ENCODE data around the gene RANGRF.

The RANGRF gene

GRCh38 chr17:8249621-8250500, 38.6 kb upstream of the RANGRF start:
- no peak for TF ChIP-seq YY1 (IDR thresholded peaks at IDR 0.05; ENCODE audit: low read depth)
- TF ChIP-seq EGR1 (IDR thresholded peaks at IDR 0.05) = no peak
- TF ChIP-seq FOXM1 (IDR thresholded peaks at IDR 0.05; ENCODE audit: borderline replicate concordance, low read depth) = no peak
- no peak for TF ChIP-seq NFIC (IDR thresholded peaks at IDR 0.05)
- no peak for TF ChIP-seq RAD21 (IDR thresholded peaks at IDR 0.05; ENCODE audit: low read depth)
- TF ChIP-seq CEBPB (IDR thresholded peaks at IDR 0.05) = no peak
- no peak for TF ChIP-seq EP300 (IDR thresholded peaks at IDR 0.05; ENCODE audit: borderline replicate concordance)
- TF ChIP-seq TCF12 (IDR thresholded peaks at IDR 0.05; ENCODE audit: low read depth) = no peak
- TF ChIP-seq ZBTB7A (IDR thresholded peaks at IDR 0.05; ENCODE audit: low read depth) = no peak
- TF ChIP-seq REST (IDR thresholded peaks at IDR 0.05; ENCODE audit: low read depth) = no peak
- TF ChIP-seq CREB1 (IDR thresholded peaks at IDR 0.05; ENCODE audit: low read depth) = no peak
- no peak for TF ChIP-seq TEAD4 (IDR thresholded peaks at IDR 0.05)

- TF ChIP-seq ZBTB7A (IDR thresholded peaks at IDR 0.05; ENCODE audit: low read depth) (no peak), RAD21 (IDR thresholded peaks at IDR 0.05; ENCODE audit: low read depth) (peak; percentile 32; the same call in 1 of the 2 replicates), EGR1 (IDR thresholded peaks at IDR 0.05) (no peak), CEBPB (IDR thresholded peaks at IDR 0.05) (no peak), MAX (IDR thresholded peaks at IDR 0.05) (no peak), NFIC (IDR thresholded peaks at IDR 0.05) (no peak)
These were observed 34.7 kb upstream of the RANGRF start for GRCh38 chr17:8253801-8254200.

- TF ChIP-seq MAX (IDR thresholded peaks at IDR 0.05) = no peak
- TF ChIP-seq TAF1 (IDR thresholded peaks at IDR 0.05; ENCODE audit: low read depth) = no peak
- TF ChIP-seq EGR1 (IDR thresholded peaks at IDR 0.05) = no peak
- no peak for TF ChIP-seq RAD21 (IDR thresholded peaks at IDR 0.05; ENCODE audit: low read depth)
- no peak for TF ChIP-seq YY1 (IDR thresholded peaks at IDR 0.05; ENCODE audit: low read depth)
- TF ChIP-seq ZBTB7A (IDR thresholded peaks at IDR 0.05; ENCODE audit: low read depth) = no peak
- TF ChIP-seq EP300 (IDR thresholded peaks at IDR 0.05; ENCODE audit: borderline replicate concordance) = no peak
- TF ChIP-seq NFIC (IDR thresholded peaks at IDR 0.05) = no peak
- no peak for TF ChIP-seq CEBPB (IDR thresholded peaks at IDR 0.05)
- no peak for TF ChIP-seq FOXM1 (IDR thresholded peaks at IDR 0.05; ENCODE audit: borderline replicate concordance, low read depth)
- no peak for TF ChIP-seq TCF12 (IDR thresholded peaks at IDR 0.05; ENCODE audit: low read depth)
- no peak for TF ChIP-seq TEAD4 (IDR thresholded peaks at IDR 0.05)
- no peak for TF ChIP-seq USF1 (IDR thresholded peaks at IDR 0.05)
- TF ChIP-seq REST (IDR thresholded peaks at IDR 0.05; ENCODE audit: low read depth) = no peak
- no peak for TF ChIP-seq CREB1 (IDR thresholded peaks at IDR 0.05; ENCODE audit: low read depth)
These were observed 33.6 kb upstream of the RANGRF start for GRCh38 chr17:8254881-8255280.

GRCh38 chr17:8255499-8255898, 33.0 kb upstream of the RANGRF start:
- TF ChIP-seq REST (IDR thresholded peaks at IDR 0.05; ENCODE audit: low read depth) (no peak), TCF12 (IDR thresholded peaks at IDR 0.05; ENCODE audit: low read depth) (no peak), YY1 (IDR thresholded peaks at IDR 0.05; ENCODE audit: low read depth) (no peak), TAF1 (IDR thresholded peaks at IDR 0.05; ENCODE audit: low read depth) (no peak), FOXM1 (IDR thresholded peaks at IDR 0.05; ENCODE audit: borderline replicate concordance, low read depth) (no peak), EGR1 (IDR thresholded peaks at IDR 0.05) (no peak), CEBPB (IDR thresholded peaks at IDR 0.05) (no peak), RAD21 (IDR thresholded peaks at IDR 0.05; ENCODE audit: low read depth) (no peak), USF1 (IDR thresholded peaks at IDR 0.05) (no peak), MAX (IDR thresholded peaks at IDR 0.05) (no peak), CREB1 (IDR thresholded peaks at IDR 0.05; ENCODE audit: low read depth) (no peak), NFIC (IDR thresholded peaks at IDR 0.05) (no peak), ZBTB7A (IDR thresholded peaks at IDR 0.05; ENCODE audit: low read depth) (no peak)
